HFF-Myc (cell line): ENCODE results near the gene GATA5.
"Not testable (repeated sequence)": the region's sequence is repeated elsewhere in the genome, so short reads cannot be mapped to it uniquely, and the experiment has no call there.

Experiments
- DNase-seq: peaks from one replicate; pipeline ENCODE4 v3.0.0-alpha.2; 2011; ENCODE audit warnings: low read depth; ENCODE audit errors: extremely low read depth
- H3K4me3 ChIP-seq: replicated peaks from 2 replicates; pipeline ENCODE4 v1.5.1; 2011; ENCODE audit warnings: low read depth, mild to moderate bottlenecking, control low read depth, low read length
- CTCF ChIP-seq: IDR thresholded peaks from 2 replicates; pipeline ENCODE4 v1.5.1; 2012; ENCODE audit warnings: mild to moderate bottlenecking, low read depth, low read length, control low read depth; ENCODE audit errors: missing control alignments

Gene GATA5

GRCh38 chr20:62494537-62494936 is 18.7 kb upstream of the GATA5 start:
- no peak for TF ChIP-seq CTCF
- DNase-seq = no peak
- H3K4me3 ChIP-seq = no peak overlapping the region

- no peak overlapping the region for H3K4me3 ChIP-seq
- DNase-seq = no peak
- no peak for TF ChIP-seq CTCF
Measured at GRCh38 chr20:62493886-62494285, 18.1 kb upstream of the GATA5 start.

GRCh38 chr20:62493253-62493885 is 17.6 kb upstream of the GATA5 start:
- DNase-seq = no peak
- no peak overlapping the region for H3K4me3 ChIP-seq
- no peak for TF ChIP-seq CTCF

GRCh38 chr20:62492711-62493110 is 16.9 kb upstream of the GATA5 start:
- no peak overlapping the region for H3K4me3 ChIP-seq
- TF ChIP-seq CTCF = no peak
- no peak for DNase-seq

GRCh38 chr20:62490783-62491182 is 15.0 kb upstream of the GATA5 start:
- H3K4me3 ChIP-seq, DNase-seq: not testable (repeated sequence)

- no peak for DNase-seq
- no peak overlapping the region for H3K4me3 ChIP-seq
- no peak for TF ChIP-seq CTCF
Measured at GRCh38 chr20:62489932-62490263, 14.1 kb upstream of the GATA5 start.

- TF ChIP-seq CTCF = no peak
- DNase-seq = no peak
- H3K4me3 ChIP-seq = no peak overlapping the region
Measured at GRCh38 chr20:62489186-62489931, 13.6 kb upstream of the GATA5 start.
